MM.1S (cell line): ENCODE data around the gene ACTL6A.

Source experiments
- DNase-seq: peaks from one replicate; pipeline ENCODE4 v3.0.0-alpha.2; 2015
- H2AFZ ChIP-seq: fragments of 300-600 bp; sonication (generic); 2 replicates; pipeline ENCODE4 v1.6.0; 2016; ENCODE audit warnings: antibody characterized with exemption, low read length
- H3F3A ChIP-seq: fragments of 300-600 bp; sonication (generic); 2 replicates; pipeline ENCODE4 v1.6.1; 2016; ENCODE audit warnings: mild to moderate bottlenecking, antibody characterized with exemption, low read length, moderate library complexity, mixed read lengths; ENCODE audit not compliant: insufficient read depth
- H3K27ac ChIP-seq: fragments of 300-600 bp; sonication (generic); 2 replicates; pipeline ENCODE4 v1.5.1; 2016; ENCODE audit warnings: mild to moderate bottlenecking, low read length
- H3K27me3 ChIP-seq: fragments of 300-600 bp; sonication (generic); replicated peaks from 2 replicates; pipeline ENCODE4 v1.6.0; 2016; ENCODE audit warnings: low read length; ENCODE audit not compliant: insufficient read depth
- H3K36me3 ChIP-seq: fragments of 300-600 bp; sonication (generic); replicated peaks from 2 replicates; pipeline ENCODE4 v1.6.1; 2016; ENCODE audit warnings: mild to moderate bottlenecking, low read length, mixed read lengths; ENCODE audit not compliant: insufficient read depth
- H3K4me1 ChIP-seq: fragments of 300-600 bp; sonication (generic); 2 replicates; pipeline ENCODE4 v1.6.1; 2016; ENCODE audit warnings: low read length, mixed read lengths
- H3K4me2 ChIP-seq: fragments of 300-600 bp; sonication (generic); 2 replicates; pipeline ENCODE4 v1.6.0; 2016; ENCODE audit warnings: low read depth, low read length
- H3K4me3 ChIP-seq: fragments of 300-600 bp; sonication (generic); 2 replicates; pipeline ENCODE4 v1.5.1; 2016; ENCODE audit warnings: low read length, mixed read lengths
- H3K79me2 ChIP-seq: fragments of 300-600 bp; sonication (generic); 2 replicates; pipeline ENCODE4 v1.6.1; 2016; ENCODE audit warnings: mixed run types, low read length, mixed read lengths
- H3K9ac ChIP-seq: fragments of 300-600 bp; sonication (generic); 2 replicates; pipeline ENCODE4 v1.6.1; 2016; ENCODE audit warnings: low read length, mixed read lengths
- H3K9me2 ChIP-seq: fragments of 300-600 bp; sonication (generic); replicated peaks from 2 replicates; pipeline ENCODE4 v1.6.1; 2016; ENCODE audit warnings: mild to moderate bottlenecking, low read length, mixed read lengths; ENCODE audit not compliant: insufficient read depth
- H3K9me3 ChIP-seq: fragments of 300-600 bp; sonication (generic); replicated peaks from 2 replicates; pipeline ENCODE4 v1.6.1; 2016; ENCODE audit warnings: mild to moderate bottlenecking, low read length, mixed read lengths; ENCODE audit not compliant: insufficient read depth
- H4K20me1 ChIP-seq: fragments of 300-600 bp; sonication (generic); 2 replicates; pipeline ENCODE4 v1.6.1; 2016; ENCODE audit warnings: mild to moderate bottlenecking, low read length, moderate library complexity, mixed read lengths; ENCODE audit not compliant: insufficient read depth
- EZH2 ChIP-seq: fragments of 300-600 bp; sonication (generic); optimal IDR thresholded peaks from 2 replicates; pipeline ENCODE3; 2017; ENCODE audit warnings: low read depth, mild to moderate bottlenecking, antibody characterized with exemption, low read length, mixed read lengths
- EZH2phosphoT487 ChIP-seq: fragments of 300-600 bp; sonication (generic); IDR thresholded peaks from 2 replicates; pipeline ENCODE4 v1.6.1; 2018; ENCODE audit warnings: antibody characterized with exemption, low read length
- TF ChIP-seq, protein P1 (sequence below): fragments of 300-600 bp; sonication (generic); IDR thresholded peaks from 2 replicates; pipeline ENCODE4 v1.5.1; 2016; ENCODE audit warnings: antibody characterized with exemption, low read length, mixed read lengths

The ACTL6A gene

DNA sequence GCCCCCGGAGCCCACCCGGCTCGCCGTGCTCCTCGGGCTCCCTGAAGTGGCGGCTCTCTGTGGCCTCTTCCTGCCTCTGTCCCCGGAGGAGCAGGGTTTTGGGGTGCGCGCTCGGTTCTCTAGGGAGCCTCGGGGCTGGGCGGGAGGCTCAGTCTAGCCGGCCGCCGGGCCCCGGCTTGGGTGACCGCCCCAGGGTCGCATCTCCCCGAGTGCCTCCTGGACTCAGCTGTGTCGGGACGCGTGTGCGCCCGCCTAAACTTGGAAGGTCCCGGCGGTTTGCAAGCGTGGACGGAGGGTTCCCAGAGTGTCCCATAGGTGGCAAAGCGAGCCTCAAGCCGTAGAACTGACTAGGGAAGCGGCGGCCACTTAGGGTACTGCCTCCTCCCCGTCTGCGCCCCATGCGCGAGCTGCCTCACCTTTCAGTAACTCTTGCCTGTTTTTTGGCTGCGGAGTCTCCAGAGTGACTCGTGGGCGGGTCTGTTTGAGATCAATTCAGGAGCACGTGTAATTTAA is 601 bp downstream of the ACTL6A start:
- 0 out of 2 replicates have a peak, but pooled peaks cover 7% of the 10 kb centered on the region for H3F3A ChIP-seq
- TF ChIP-seq EZH2, result no peak
- TF ChIP-seq, protein P1, sequence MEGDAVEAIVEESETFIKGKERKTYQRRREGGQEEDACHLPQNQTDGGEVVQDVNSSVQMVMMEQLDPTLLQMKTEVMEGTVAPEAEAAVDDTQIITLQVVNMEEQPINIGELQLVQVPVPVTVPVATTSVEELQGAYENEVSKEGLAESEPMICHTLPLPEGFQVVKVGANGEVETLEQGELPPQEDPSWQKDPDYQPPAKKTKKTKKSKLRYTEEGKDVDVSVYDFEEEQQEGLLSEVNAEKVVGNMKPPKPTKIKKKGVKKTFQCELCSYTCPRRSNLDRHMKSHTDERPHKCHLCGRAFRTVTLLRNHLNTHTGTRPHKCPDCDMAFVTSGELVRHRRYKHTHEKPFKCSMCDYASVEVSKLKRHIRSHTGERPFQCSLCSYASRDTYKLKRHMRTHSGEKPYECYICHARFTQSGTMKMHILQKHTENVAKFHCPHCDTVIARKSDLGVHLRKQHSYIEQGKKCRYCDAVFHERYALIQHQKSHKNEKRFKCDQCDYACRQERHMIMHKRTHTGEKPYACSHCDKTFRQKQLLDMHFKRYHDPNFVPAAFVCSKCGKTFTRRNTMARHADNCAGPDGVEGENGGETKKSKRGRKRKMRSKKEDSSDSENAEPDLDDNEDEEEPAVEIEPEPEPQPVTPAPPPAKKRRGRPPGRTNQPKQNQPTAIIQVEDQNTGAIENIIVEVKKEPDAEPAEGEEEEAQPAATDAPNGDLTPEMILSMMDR, result peak; percentile 61
- H3K4me2 ChIP-seq, result peak overlapping the region; percentile 74
- H3K4me1 ChIP-seq, result peaks cover 9% of the 10 kb centered on the region
- H3K36me3 ChIP-seq, result no peaks in the 10 kb centered on the region; the same call in 1 of the 2 replicates
- peak; percentile 89 for DNase-seq
- peak overlapping the region; percentile 79 for H3K27ac ChIP-seq
- H3K9ac ChIP-seq, result peak overlapping the region; percentile 79
- peak overlapping the region; percentile 93 for H3K4me3 ChIP-seq
- no peaks in the 10 kb centered on the region for H4K20me1 ChIP-seq
- H3K79me2 ChIP-seq, result peaks cover 51% of the 10 kb centered on the region
- H3K9me2 ChIP-seq, result no peaks in the 10 kb centered on the region
- H3K9me3 ChIP-seq, result no peaks in the 10 kb centered on the region
- H2AFZ ChIP-seq, result peak overlapping the region; percentile 64
- no peaks in the 10 kb centered on the region for H3K27me3 ChIP-seq

DNA sequence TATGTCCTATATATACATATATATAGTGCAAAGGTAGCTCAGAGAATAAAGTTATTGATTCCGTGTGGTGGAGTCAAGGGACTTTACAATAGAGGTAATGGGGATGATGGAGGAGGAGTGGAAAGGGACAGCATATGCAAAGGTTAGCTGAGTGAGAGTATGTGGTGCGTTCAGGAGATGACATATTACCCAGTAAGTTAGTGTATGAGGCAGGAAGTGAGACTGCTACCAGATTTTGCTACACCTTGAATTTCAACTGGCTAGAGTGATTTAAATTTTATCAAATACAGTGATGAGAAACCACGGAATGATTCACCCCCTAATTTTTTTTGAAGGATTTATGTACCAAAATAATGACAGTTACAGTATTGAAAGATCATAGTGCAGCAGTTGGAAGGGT is 2.8 kb downstream of the ACTL6A start:
- peaks cover 67% of the 10 kb centered on the region for H3K79me2 ChIP-seq
- no peak overlapping the region for H2AFZ ChIP-seq
- H3K9me2 ChIP-seq, result no peaks in the 10 kb centered on the region
- H3K36me3 ChIP-seq, result no peaks in the 10 kb centered on the region; the same call in 1 of the 2 replicates
- H3F3A ChIP-seq, result 0 out of 2 replicates have a peak, but pooled peaks cover 7% of the 10 kb centered on the region
- no peaks in the 10 kb centered on the region for H4K20me1 ChIP-seq
- no peak overlapping the region for H3K27ac ChIP-seq
- H3K4me2 ChIP-seq, result no peak overlapping the region
- no peak overlapping the region for H3K4me3 ChIP-seq
- H3K27me3 ChIP-seq, result no peaks in the 10 kb centered on the region
- DNase-seq, result no peak
- TF ChIP-seq EZH2phosphoT487 (no peak), EZH2 (no peak)
- TF ChIP-seq, protein P1, result no peak
- peaks cover 9% of the 10 kb centered on the region for H3K4me1 ChIP-seq
- no peaks in the 10 kb centered on the region for H3K9me3 ChIP-seq
- no peak overlapping the region for H3K9ac ChIP-seq

DNA sequence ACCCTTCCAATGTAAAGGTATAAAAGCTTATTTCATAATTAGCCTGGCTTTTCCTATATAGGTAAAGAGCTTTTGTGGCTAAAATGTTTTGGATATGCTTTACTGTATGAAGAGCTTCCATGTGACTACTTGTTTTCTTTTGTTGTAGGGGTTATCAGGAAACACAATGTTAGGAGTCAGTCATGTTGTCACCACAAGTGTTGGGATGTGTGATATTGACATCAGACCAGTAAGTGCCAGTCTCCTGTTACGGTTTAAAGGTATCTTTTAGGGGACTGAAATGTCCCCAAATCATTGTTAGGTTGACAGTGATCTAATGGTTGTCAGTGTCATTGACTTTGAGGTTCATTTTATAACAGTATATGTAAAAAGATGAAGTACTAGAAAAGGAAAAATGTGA is 18.3 kb downstream of the ACTL6A start:
- Histone ChIP-seq H3K9me3 (no peaks in the 10 kb centered on the region; the same call in 1 of the 2 replicates), H3K4me1 (no peaks in the 10 kb centered on the region), H3F3A (no peaks in the 10 kb centered on the region), H3K27ac (no peak overlapping the region), H3K27me3 (no peaks in the 10 kb centered on the region), H3K79me2 (0 out of 2 replicates have a peak, but pooled peaks cover 3% of the 10 kb centered on the region), H3K4me2 (no peak overlapping the region), H2AFZ (no peak overlapping the region), H3K9me2 (no peaks in the 10 kb centered on the region), H3K36me3 (peaks cover 35% of the 10 kb centered on the region), H3K4me3 (no peak overlapping the region), H3K9ac (no peak overlapping the region), H4K20me1 (no peaks in the 10 kb centered on the region)
- TF ChIP-seq, protein P1, result no peak
- TF ChIP-seq EZH2phosphoT487 (no peak), EZH2 (no peak)
- DNase-seq, result no peak
